Vagina (tissue), 2 donors: ENCODE data around the gene AMDHD1. TPM values are rescaled to one million over a fixed set of nuclear protein-coding genes. Genes with fewer than 3 reads are reported as not detected.

Experiments
- DNase-seq, 2 donors: peaks; one replicate each; pipeline ENCODE4 v3.0.0-alpha.2; 2017; ENCODE audit errors: extremely low spot score in 2 of 2
- H3K27ac ChIP-seq: fragments of 200-600 bp; sonication (generic); one replicate; pipeline ENCODE4 v1.5.1; 2019
- H3K27me3 ChIP-seq: fragments of 200-600 bp; sonication (generic); one replicate; pipeline ENCODE4 v1.5.1; 2019
- H3K36me3 ChIP-seq, 2 donors: fragments of 200-600 bp; sonication (generic); one replicate each; pipeline ENCODE4 v1.5.1; 2017 to 2019
- H3K4me1 ChIP-seq: fragments of 200-600 bp; sonication (generic); one replicate; pipeline ENCODE4 v1.5.1; 2019
- H3K4me3 ChIP-seq, 2 donors: fragments of 200-600 bp; sonication (generic); 1 replicate in 1 of 2; 2 replicates in 1 of 2; pipeline ENCODE4 v1.5.1; 2016 to 2019
- H3K9me3 ChIP-seq: fragments of 200-600 bp; sonication (generic); one replicate; pipeline ENCODE4 v1.5.1; 2019
- CTCF ChIP-seq, 3 experiments: fragments of 450-650 bp in 2 of 3; fragments of 200-600 bp in 1 of 3; sonication (generic) in 1 of 3; IDR thresholded peaks; one replicate each; pipeline ENCODE4 v1.5.1; 2017 to 2019; ENCODE audit warnings: antibody characterized with exemption in 3 of 3, mild to moderate bottlenecking in 2 of 3, moderate library complexity in 2 of 3
- POLR2A ChIP-seq, 2 donors: fragments of 450-650 bp; IDR thresholded peaks; one replicate each; pipeline ENCODE4 v1.6.1; 2017; ENCODE audit warnings: antibody characterized with exemption in 2 of 2, mild to moderate bottlenecking in 2 of 2, moderate library complexity in 2 of 2
- POLR2AphosphoS5 ChIP-seq, 2 donors: sonication (generic); formaldehyde crosslinking; IDR thresholded peaks; one replicate each; pipeline ENCODE4 v1.9.0; 2017; ENCODE audit warnings: antibody characterized with exemption in 2 of 2, mild to moderate bottlenecking in 2 of 2, low read depth in 1 of 2; ENCODE audit not compliant: insufficient read depth in 1 of 2
- intact Hi-C: fragments of 100-400 bp; cut with DNase I; formaldehyde crosslinking; loops from one replicate; pipeline ENCODE4 v1.15.1; 2023
- total RNA-seq: library from RNA; depleted of rRNA; stranded (reverse); fragments of >200 nt; gene quantifications from one replicate; pipeline ENCODE4 v1.2.3, GENCODE V29; 2016

Gene AMDHD1
- total RNA-seq, 1 donor from 2014 or later = 0.49 TPM

- no peak for DNase-seq
- Histone ChIP-seq H3K36me3 (peaks cover 0 to 50% of the 10 kb centered on the region in 2 donors), H3K27me3 (no peaks in the 10 kb centered on the region), H3K27ac (no peak overlapping the region), H3K4me3 (no peak overlapping the region), H3K4me1 (no peaks in the 10 kb centered on the region), H3K9me3 (no peaks in the 10 kb centered on the region)
- TF ChIP-seq POLR2A (IDR thresholded peaks at IDR 0.05) (no peak), POLR2AphosphoS5 (IDR thresholded peaks at IDR 0.05; ENCODE audit: insufficient read depth in 1 of 2, low read depth in 1 of 2) (no peak), CTCF (IDR thresholded peaks at IDR 0.05) (no peak)
- intact Hi-C loops = no loop called here
Observed at GRCh38 chr12:96000858-96001257, 57.7 kb downstream of the AMDHD1 start.

- intact Hi-C loops = no loop called here
- no peak for TF ChIP-seq CTCF (IDR thresholded peaks at IDR 0.05)
- TF ChIP-seq POLR2A (IDR thresholded peaks at IDR 0.05) = no peak
- TF ChIP-seq POLR2AphosphoS5 (IDR thresholded peaks at IDR 0.05; ENCODE audit: insufficient read depth in 1 of 2, low read depth in 1 of 2) = no peak
- no peaks in the 10 kb centered on the region for H3K27me3 ChIP-seq
- DNase-seq = no peak
- no peaks in the 10 kb centered on the region for H3K4me1 ChIP-seq
- no peak overlapping the region for H3K4me3 ChIP-seq
- peaks cover 0 to 79% of the 10 kb centered on the region in 2 donors for H3K36me3 ChIP-seq
- H3K9me3 ChIP-seq = no peaks in the 10 kb centered on the region
- H3K27ac ChIP-seq = no peak overlapping the region
Observed at GRCh38 chr12:96006727-96007126, 63.6 kb downstream of the AMDHD1 start.

GRCh38 chr12:96007729-96008128, 64.6 kb downstream of the AMDHD1 start:
- intact Hi-C loops = no loop called here
- no peak for DNase-seq
- peaks cover 0 to 79% of the 10 kb centered on the region in 2 donors for H3K36me3 ChIP-seq

GRCh38 chr12:96014943-96015599, 71.9 kb downstream of the AMDHD1 start:
- no peak for DNase-seq
- TF ChIP-seq CTCF (IDR thresholded peaks at IDR 0.05) (no peak), POLR2AphosphoS5 (IDR thresholded peaks at IDR 0.05; ENCODE audit: insufficient read depth in 1 of 2, low read depth in 1 of 2) (no peak), POLR2A (IDR thresholded peaks at IDR 0.05) (no peak)
- intact Hi-C loops = no loop called here
- H3K27me3 ChIP-seq = no peaks in the 10 kb centered on the region
- no peaks in the 10 kb centered on the region for H3K9me3 ChIP-seq
- H3K4me1 ChIP-seq = no peaks in the 10 kb centered on the region
- H3K36me3 ChIP-seq = peaks cover 2 to 74% of the 10 kb centered on the region in 2 donors
- H3K4me3 ChIP-seq = no peak overlapping the region
- no peak overlapping the region for H3K27ac ChIP-seq

More at GRCh38 chr12:96007729-96008128, 64.6 kb downstream of the AMDHD1 start:
- no peaks in the 10 kb centered on the region for H3K9me3 ChIP-seq
- H3K4me3 ChIP-seq = no peak overlapping the region
- H3K4me1 ChIP-seq = no peaks in the 10 kb centered on the region
- TF ChIP-seq POLR2AphosphoS5 (IDR thresholded peaks at IDR 0.05; ENCODE audit: insufficient read depth in 1 of 2, low read depth in 1 of 2) (no peak), POLR2A (IDR thresholded peaks at IDR 0.05) (no peak), CTCF (IDR thresholded peaks at IDR 0.05) (no peak)
- no peaks in the 10 kb centered on the region for H3K27me3 ChIP-seq
- H3K27ac ChIP-seq = no peak overlapping the region

- H3K4me1 ChIP-seq = no peaks in the 10 kb centered on the region
- intact Hi-C loops = no loop called here
- no peak overlapping the region for H3K4me3 ChIP-seq
- no peaks in the 10 kb centered on the region for H3K9me3 ChIP-seq
- H3K27ac ChIP-seq = no peak overlapping the region
- peaks cover 2 to 71% of the 10 kb centered on the region in 2 donors for H3K36me3 ChIP-seq
- TF ChIP-seq CTCF (IDR thresholded peaks at IDR 0.05) = no peak
- TF ChIP-seq POLR2AphosphoS5 (IDR thresholded peaks at IDR 0.05; ENCODE audit: insufficient read depth in 1 of 2, low read depth in 1 of 2) = no peak
- no peak for TF ChIP-seq POLR2A (IDR thresholded peaks at IDR 0.05)
- H3K27me3 ChIP-seq = no peaks in the 10 kb centered on the region
- no peak for DNase-seq
Observed at GRCh38 chr12:96015672-96016071, 72.5 kb downstream of the AMDHD1 start.
